ENCODE data around the gene MIA.

- TF ChIP-seq CTCF (IDR thresholded peaks at IDR 0.05), result no peak
- no peak for TF ChIP-seq POLR2AphosphoS5 (IDR thresholded peaks at IDR 0.05)
- TF ChIP-seq POLR2A (IDR thresholded peaks at IDR 0.05; ENCODE audit: low read depth), result no peak
These were observed 25.7 kb downstream of the MIA start for GRCh38 chr19:40800997-40801377.
